ENCODE data around the gene NDUFS7.

Gene NDUFS7

DNA sequence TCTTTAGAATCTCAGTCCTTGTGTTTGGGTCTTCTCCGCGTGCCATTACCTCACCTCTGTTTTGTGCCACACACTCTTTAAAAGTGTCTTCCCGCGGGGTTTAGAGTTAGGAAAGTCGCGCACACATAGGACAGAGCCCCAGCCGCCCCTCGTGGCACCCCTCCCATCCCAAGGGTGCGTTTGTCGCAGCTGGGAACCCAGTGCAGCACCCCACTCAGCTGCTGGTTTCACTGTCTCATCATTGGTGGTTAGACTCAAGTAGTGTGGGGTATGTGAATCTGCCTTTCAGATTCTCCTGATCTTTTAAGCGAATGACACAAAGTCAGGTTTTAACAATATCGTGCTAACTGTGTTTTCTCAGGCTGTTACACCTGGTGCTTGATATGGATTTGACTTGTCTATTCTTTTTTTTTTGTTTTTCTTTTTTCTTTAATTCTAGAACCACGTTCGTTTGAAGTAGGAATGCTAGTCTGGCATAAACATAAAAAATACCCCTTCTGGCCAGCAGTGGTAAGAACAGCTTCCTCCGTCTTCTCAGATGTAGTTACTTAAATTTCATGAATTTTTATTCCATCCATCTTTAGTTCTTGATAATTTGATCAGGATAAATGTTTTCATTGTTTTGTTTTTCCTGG lies 19.5 kb upstream of the NDUFS7 start:
- no peak for DNase-seq (ENCODE audit: low spot score)

DNA sequence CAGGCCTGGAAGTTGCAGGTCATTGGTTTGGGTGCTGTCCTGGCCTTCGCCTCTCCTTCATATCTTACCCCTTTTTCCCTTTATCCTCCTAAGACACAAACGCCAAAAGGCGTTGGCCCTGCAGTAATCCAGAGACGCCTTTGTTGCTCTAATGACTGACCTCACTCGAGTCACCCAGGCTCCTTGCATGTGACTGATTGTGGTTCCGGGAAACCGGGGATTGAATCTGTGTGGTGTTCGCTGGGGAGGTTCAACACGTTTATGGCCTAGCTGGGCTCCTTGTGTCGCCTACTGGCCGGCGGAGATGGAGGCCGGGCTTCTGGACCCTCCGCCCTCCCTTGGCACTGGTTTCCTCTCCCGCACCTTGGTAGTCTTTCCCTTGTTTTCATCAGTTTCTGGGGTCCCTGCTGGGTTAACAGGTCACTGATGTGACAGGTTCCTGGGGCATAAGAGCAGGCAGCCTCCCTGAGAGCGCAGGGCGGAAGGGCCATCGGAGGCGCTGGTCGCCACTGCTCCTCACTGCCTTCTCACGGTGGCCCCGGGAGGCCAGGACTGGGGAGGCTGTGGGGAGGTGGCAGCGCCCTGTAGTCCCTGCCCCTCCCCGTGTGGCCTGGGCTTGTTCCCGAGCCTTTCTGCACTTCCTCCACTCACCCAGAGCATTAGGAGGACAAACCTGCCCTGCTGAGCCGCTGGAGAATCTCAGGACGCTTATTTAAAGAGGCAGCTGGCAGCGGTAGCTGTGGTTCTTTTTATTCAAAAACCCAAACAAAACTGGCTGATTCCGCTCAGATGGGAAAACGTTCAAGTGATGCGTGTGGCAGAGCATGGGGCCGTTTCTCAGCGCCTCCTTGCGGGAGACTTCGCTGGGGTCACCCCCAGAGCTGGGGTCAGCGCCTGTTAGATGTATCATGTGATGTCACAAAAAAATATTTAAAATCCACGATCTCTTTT lies 18.1 kb upstream of the NDUFS7 start:
- DNase-seq (ENCODE audit: low spot score) = no peak

DNA sequence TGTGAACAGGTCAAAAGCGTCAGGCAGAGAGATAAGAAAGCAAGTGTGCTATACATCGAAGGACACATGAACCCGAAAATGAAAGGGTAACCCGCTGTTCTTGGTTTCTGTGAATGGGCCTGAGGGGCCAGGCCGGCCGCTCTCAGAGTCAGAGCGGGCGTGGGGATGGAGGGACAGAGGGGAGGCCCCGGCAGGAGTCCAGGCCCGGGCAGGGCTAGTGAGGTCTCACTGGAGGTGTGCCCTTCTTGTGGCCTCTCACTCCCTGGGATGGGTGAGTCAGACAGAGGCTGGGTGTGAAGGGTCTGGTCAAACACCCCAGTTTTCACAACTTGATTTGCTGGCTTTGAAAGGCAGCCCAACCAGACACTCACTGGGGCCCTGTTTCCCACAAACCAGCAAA lies 17.4 kb upstream of the NDUFS7 start:
- DNase-seq (ENCODE audit: low spot score) = no peak

DNA sequence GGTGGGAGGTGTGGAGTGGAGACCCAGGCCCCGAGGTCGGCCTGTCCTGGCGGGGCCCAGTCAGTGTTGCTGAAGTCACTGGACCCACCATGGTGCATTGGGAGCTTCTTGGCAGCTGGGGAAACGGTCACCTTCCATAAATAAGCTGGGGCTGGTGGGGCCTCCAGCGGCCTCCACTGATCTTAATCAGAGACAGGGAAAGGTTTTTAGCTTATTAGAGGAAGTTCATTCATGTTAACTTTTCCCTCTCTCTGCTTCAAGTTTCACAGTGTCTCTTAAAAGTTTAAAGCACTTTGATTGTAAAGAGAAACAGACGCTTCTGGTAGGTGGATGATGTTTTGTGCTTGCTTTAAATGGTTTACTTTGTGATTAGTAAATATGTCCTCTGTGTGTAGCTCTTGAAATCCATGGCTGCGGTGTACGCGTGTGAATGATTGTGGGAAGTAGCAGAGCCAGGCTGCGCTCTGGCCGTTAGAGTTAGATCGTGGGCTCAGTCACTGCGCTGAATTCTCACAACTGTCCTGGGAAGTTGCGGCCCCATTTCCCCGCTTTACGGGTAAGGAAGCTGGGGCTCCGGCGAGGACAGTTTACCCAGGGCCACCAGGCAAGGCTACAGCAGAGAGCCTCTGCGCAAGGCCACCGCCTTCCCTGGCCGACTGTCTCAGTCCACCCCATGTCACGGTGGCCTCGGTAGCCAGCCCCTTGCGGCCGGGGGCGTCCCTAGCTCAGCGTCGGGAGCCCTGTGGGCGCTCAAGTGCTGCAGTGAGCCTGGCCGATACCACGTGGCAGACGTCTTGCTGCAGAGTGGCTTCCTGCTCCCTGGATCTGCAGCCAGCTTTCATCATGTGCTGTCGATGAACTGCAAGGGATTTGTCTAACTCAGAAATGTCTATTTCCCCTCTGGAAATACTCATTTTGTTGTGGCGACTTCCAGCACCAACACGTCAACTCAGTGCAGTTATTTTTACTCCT lies 16.5 kb upstream of the NDUFS7 start:
- DNase-seq (ENCODE audit: low spot score) = no peak

DNA sequence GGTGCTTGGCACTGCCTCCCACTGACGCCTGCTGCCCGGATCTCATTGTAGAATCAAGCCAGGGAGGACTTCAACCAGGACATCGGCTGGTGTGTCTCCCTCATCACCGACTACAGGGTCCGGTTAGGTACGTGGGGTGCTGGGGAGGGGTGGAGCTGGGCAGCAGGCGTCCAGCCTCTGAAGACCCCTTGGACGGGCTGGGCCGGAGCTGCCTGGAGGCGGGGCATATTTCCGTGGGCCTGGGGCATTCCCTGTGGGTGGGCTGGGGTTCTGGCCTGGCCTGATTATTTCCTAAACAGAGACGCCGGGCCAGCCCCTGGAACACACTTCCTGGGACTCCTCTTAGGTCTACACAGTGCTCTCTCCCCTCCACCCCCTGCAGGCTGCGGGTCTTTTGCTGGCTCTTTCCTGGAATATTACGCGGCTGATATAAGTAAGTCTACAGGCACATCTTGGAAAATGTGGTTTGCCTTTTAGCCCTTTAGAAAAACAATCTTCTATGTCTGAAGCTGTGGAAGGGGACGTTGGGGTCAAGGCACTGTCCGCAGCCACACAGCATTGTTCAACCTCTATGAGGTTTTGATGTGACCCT lies 14.4 kb upstream of the NDUFS7 start:
- no peak for DNase-seq (ENCODE audit: low spot score)

DNA sequence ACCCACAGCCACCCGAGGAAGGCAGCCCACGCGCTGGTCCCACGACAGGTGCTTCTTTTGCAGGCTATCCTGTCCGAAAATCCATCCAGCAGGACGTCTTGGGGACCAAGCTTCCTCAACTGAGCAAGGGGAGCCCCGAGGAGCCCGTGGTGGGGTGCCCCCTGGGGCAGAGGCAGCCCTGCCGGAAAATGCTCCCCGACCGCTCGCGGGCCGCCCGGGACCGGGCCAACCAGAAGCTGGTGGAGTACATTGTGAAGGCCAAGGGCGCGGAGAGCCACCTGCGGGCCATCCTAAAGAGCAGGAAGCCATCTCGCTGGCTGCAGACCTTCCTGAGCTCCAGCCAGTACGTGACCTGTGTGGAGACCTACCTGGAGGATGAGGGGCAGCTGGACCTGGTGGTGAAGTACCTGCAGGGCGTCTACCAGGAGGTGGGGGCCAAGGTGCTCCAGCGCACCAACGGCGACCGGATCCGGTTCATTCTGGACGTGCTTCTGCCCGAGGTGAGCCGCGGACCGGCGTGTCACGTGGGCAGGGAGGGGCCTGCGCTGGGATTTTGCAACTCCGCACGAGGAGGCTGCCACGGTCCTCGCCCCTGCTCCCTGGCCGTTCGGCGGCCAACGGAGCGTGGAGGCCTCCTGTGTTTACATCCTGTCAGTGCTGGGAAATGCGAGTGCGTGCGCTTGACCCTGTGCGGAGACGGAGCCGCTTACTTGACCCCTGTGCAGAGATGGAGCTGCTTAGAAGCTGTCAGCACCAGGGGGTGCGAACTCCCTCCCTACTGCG lies 12.9 kb upstream of the NDUFS7 start:
- no peak for DNase-seq (ENCODE audit: low spot score)

DNA sequence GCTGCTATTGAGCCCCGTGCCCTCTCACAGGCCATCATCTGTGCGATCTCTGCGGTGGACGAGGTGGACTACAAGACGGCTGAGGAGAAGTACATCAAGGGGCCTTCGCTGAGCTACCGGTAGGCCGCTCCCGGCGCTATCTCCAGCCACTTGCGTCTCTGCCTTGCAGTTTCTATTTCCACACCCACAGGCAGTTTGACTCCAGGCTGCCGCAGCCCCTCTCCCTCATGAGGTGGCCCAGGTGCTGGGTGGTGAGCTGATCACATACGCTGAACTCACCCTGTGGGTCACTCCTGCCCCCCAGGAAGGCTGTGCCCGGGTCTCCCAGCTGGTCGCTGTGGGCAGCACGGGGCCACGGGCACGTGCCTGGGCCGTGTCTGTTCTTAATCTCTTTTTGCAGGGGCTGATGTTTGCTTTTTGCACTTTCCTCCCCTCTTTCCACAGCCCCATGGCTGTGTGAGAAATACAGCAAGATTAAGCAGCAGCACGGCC lies 10.6 kb upstream of the NDUFS7 start:
- DNase-seq (ENCODE audit: low spot score) = no peak

DNA sequence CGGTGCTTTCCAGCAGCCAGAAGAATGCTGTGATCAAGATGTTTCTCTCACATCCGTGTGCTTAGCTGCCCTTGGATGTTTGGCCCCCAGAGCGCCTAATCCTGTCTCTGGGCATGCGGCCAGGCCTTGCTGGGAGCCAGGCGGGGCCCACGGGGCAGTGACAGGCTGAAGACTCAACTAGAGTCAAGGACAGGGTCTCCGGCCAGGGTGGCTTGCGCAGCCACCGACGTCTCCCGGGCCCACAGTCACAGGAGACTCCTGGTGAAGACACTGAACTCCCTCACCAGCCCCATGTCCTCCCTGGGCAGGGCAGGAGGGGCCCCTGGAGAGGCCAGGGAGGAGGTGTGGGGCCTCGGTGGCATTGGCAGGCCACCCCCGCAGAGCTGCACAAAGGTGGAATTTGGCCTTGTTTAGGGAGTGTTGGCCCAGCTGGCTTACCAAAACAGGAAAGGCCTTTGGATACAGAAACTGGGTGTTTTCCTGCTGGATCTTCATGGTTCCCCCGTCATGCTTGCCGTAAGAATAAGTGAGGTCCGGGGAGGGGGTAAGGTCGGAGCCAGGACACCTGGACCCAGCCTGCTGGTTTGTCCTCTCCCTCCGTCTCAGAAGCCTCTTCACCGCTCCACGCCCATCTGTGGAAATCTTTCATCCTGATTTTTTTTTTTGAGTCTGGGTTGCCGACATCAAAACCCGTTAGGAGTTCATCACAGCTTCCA lies 10.0 kb upstream of the NDUFS7 start:
- no peak for DNase-seq (ENCODE audit: low spot score)

DNA sequence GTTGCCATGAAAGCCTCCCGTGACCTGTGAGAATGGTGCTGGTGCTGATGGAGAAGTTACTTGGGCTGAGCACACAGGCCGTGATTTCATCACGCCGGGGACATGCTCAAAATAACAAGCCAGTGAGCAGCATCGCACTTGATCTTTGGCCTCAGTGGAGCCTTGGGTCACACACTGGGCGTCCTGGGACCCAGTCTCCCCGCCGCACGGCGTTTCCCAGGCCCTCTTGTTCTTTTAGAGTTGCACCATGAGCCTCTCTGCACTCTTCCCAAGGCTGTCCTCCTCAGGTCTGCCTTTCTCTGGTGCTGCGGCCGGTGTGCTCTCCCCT lies 9.5 kb upstream of the NDUFS7 start:
- DNase-seq (ENCODE audit: low spot score) = no peak

DNA sequence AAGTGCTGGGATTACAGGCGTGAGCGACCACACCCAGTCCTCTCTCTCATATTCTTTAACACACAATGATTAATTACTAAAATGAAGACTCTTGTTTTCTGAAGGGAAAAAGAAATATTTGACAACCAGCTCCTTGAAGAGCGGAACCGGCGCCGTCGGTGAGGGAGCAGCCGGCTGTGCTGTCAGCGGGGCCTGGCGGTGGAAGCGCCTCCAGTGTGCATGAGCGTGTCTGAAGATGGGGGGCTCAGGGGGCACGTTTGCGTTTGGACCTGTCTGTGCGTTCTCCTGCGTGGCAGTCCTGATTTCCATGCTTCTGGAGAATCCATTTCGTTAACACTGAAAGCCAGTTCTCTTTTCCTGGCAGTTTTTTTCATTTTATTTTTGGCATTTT lies 7.3 kb upstream of the NDUFS7 start:
- DNase-seq (ENCODE audit: low spot score) = no peak

DNA sequence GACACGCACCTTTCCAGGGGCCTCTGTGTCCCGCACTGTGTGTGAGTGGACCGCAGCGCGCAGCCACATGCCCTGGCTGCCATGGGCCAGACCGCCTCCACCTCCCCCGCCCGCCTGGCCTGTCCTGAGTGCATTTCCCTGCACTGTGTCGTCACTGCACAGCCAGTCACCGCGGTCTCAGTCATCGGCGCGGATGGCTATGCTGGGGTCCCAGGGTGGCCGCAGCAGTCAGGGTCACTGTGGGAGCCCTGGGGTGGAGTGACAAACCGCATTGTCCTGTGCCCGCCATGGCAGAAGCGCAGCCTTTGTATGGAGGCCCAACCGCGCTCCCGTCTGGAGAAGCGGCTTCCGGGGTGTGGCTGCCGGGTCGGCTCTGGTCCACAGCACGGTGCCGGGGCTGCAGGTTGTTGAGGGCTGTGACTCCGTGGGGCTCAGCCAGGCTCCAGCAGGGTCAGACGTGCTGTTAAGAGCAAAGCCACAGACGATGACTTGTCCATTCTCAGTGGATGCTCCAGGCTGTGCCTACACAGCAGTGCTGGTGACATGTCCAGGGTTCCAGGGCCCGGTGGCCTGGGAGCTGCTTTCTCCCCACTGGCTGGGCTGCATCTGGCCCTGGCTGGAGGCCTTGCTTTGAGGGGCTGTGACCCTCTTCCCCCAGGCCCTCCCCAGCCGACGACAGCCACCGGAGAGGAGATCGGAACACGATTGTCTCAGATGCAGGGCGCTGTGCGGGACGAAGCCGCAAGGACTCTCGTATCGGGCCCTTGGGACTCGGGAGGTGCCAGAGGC lies 6.3 kb upstream of the NDUFS7 start:
- DNase-seq (ENCODE audit: low spot score) = no peak

DNA sequence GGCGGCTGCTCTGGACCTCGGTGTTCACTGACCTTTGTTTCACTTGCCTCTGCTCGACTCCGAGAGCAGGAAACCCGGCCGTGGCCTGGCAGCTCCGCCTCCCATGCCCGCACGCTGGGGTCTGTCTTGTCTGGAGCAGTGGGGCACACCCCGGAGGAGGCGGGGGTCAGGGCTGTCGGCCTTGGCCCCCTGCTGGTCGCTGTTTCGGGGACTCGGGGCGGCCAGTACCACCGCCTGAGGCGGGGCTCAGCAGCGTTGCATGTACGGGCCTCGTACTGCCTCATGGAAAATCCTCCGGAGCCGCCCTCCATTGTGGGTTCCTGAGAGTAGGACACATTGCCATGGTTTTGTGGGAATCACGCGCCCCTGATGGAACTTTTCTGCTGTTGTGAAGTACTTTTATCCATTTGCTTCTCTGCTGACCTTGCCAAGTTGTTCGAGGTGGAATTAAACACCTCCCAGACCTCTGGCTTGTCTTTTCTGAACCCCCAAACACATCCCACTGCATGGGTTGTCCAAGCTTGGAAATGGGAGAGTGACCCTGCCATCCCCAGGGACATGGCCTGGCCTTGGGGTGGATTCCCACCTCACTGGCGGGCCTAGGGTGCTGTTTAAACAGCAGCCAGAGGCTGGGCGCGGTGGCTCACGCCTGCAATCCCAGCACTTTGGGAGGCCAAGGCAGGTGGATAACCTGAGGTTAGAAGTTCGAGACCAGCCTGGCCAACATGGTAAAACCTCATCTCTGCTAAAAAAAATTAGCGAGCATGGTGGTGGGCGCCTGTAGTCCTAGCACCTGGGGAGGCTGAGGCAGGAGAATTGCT lies 5.5 kb upstream of the NDUFS7 start:
- DNase-seq (ENCODE audit: low spot score) = no peak

DNA sequence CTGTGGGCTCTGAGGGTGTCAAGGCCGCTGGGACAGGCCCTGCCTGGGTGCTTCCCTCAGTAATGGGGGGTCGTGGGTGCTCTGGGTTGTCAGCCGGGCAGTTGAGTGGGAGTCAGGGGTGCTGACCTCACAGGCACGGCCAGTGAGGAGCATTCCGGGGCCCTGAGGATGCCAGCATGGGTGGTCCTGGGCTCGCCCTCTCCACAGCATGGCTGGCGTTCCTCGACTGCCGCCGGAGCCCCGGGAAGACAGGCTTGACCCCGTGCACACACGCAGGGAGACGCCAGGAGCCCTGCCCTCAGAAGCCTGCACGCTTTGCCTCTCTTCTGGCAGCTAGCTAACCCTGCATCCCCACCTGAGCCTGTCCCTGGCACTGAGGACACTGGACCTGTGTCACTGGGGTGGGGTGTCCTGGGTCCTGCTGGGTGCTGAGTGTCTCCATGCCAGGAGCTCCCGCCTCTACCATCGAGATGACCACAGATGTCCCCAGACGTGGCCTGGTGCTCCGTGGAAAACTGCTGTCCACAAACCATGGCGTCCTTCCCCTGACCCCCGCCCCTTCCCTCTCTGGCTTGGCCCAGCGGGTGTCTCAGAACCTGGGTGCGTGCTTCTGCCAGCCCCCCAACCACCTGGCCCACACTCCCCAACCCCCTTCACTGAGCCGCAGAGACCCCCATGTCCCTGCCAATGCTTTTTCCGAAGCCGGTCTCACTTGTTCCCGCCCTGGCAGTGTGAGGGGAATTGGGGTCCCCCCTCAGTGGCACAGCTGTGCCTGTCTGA lies 4.4 kb upstream of the NDUFS7 start:
- no peak for DNase-seq (ENCODE audit: low spot score)

DNA sequence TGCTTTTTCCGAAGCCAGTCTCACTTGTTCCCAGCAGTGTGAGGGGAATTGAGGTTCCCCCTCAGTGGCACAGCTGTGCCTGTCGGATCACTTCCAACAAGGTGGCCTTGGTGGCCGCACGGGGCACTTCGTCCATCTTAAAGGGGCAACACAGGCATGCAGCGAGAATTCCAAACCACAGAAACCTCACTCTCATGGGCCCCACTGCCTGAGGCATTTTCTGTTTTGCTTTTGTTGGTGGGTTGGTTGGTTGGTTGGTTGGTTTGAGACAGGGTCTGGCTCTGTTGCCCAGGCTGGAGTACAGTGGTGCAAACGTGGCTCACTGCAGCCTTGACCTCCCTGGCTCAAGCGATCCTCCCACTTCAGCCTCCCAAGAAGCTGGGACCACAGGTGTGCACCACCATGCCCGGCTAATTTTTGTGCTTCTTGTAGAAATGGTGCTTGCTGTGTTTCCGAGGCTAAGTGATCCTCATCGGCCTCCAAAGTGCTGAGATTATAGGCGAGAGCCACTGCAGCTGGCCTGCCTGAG lies 3.7 kb upstream of the NDUFS7 start:
- no peak for DNase-seq (ENCODE audit: low spot score)

DNA sequence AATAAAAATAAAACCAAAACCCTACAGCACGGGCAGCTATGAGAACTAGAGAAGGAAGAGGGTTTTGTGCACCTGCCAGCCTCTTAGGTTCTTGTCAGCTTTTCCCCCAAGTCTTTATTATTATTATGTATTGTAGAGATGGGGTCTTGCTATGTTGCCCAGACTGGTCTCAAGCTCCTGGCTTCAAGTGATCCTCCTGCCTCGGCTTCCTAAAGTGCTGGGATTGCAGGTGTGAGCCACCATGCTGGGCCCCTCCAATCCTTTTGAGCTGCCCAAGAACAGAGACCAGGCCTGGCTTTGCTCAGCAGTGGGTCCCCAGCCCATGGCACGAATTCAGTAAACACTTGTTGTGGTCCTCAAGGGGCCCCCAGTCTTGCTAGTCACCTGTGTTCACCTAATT lies 1.5 kb upstream of the NDUFS7 start:
- DNase-seq (ENCODE audit: low spot score) = no peak

DNA sequence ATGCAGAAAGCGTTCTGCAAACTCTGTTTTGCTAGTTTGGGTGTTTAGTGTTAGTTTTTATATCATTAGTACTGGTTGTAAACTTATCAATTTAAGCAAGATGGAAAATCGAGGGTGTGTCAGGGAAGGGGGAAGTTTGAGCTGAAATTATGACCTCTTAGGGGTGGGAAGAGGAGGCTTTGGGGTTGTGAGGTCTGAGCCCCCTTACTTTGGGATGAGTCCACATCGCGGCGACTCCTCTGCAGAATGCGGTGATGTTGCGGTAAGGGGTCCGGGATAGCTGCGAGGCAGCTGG lies 743 bp upstream of the NDUFS7 start:
- DNase-seq (ENCODE audit: low spot score) = no peak

DNA sequence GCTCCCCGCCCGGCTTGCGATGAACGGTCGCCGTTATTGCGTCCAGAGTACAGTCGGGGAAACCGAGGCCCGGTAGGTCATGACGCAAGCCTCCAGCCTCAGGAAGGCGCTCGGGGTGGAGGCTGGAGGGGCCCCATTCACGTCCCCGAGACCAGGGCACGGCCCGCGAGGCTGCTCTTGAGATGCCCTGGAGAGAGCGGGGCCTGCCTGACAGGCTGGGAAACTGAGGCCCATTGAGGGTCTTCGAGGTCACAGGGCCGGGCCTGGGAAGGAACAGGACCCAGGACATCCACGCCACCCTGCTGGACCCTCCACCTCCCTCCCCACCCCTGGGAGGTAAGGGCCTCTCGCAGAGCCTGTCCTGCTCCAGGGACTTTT lies 367 bp downstream of the NDUFS7 start:
- DNase-seq (ENCODE audit: low spot score) = no peak

Data from globus pallidus (tissue), 1 donor.